ENCODE data around the gene RNF17.

The RNF17 gene

DNA sequence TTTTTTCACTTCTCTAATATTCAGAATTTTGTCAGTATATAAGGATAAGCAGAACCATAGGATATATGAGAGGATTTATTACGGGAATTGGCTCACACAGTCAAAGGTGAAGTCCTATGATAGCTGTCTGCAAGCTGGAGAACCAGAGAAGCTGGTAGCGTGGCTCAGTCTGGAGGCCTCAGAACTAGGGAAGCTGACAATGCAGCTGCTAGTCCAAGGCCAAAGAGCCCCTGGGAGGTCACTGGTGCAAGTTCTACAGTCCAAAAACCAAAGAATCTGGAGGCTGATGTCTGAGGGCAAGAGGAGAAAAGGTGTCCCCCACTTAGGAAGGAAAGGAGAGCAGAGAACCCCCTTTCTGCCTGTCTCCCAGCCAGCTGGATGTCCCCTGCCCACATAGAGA, 114.4 kb downstream of the RNF17 start:
- Histone ChIP-seq H3K4me1 (ENCODE audit: control insufficient read depth, insufficient read depth, low read length) (no peaks in the 10 kb centered on the region), H3K4me3 (ENCODE audit: low read depth, low read length) (no peak overlapping the region), H3K36me3 (ENCODE audit: control insufficient read depth in 2 of 2, insufficient read depth in 1 of 2, low read length in 2 of 2) (peaks cover 0 to 14% of the 10 kb centered on the region in 2 experiments; a peak in 1 of 3 replicates), H3K9me3 (ENCODE audit: control insufficient read depth, insufficient read depth, low read depth, low read length) (no peaks in the 10 kb centered on the region), H3K27ac (ENCODE audit: extremely low read depth, low read depth, low read length) (no peak overlapping the region)
- POLR2A ChIA-PET, result no interaction called here
- TF ChIP-seq PRDM1 (tag by site-specific recombination; IDR thresholded peaks at IDR 0.05) (no peak), ZNF248 (tag by site-specific recombination; IDR thresholded peaks at IDR 0.05) (no peak)
- CTCF ChIA-PET, result no interaction called here

DNA sequence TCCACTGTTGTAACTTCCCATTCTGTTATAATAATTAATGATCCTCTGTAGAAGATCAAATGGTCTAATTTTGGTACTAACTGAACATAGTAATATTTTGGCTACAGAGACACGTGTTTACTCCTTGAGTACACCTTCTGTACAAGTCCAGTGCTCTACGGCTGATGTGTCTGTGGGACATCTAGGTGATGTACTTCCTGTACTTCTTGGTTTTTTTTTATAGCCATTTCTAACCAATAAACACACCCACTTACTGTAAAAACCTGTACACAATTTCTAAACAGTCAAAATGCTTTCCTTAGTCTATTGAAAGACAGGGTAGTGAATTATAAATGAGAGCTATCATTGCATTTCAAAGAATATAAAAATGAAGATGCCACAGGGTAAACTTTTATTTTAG, 118.7 kb downstream of the RNF17 start:
- ChIA-PET POLR2A (no interaction called here), CTCF (no interaction called here)

DNA sequence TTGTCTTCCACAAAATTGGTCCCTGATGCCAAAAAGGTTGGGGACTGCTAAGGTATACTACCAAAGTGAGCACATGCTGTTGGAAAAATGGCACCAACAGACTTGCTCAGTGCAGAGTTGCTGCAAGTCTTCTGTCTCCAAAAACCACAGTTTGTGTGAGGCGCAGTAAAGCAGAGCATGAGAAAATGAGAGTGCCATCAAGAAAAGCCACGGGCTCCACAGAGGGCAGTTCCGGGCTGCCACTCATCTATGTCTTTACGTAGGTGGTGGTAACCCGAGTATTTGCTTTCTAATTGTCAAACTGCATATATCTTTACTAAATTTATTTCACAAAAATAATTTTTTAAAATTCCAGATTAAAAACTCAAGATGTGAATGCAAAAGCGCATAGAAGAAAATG, 123.8 kb downstream of the RNF17 start:
- Histone ChIP-seq H3K36me3 (ENCODE audit: control insufficient read depth in 2 of 2, insufficient read depth in 1 of 2, low read length in 2 of 2) (peaks cover 5 to 90% of the 10 kb centered on the region in 2 experiments; a peak in 2 of 3 replicates), H3K4me3 (ENCODE audit: low read depth, low read length) (no peak overlapping the region), H3K4me1 (ENCODE audit: control insufficient read depth, insufficient read depth, low read length) (no peaks in the 10 kb centered on the region), H3K27ac (ENCODE audit: extremely low read depth, low read depth, low read length) (no peak overlapping the region), H3K9me3 (ENCODE audit: control insufficient read depth, insufficient read depth, low read depth, low read length) (no peaks in the 10 kb centered on the region)
- CTCF ChIA-PET, result no interaction called here
- POLR2A ChIA-PET, result no interaction called here
- TF ChIP-seq ZFP69B (tag by site-specific recombination; IDR thresholded peaks at IDR 0.05) (no peak), ZNF391 (tag by site-specific recombination; IDR thresholded peaks at IDR 0.05; ENCODE audit: borderline replicate concordance, low read depth) (no peak), ZNF202 (tag by site-specific recombination; IDR thresholded peaks at IDR 0.05; ENCODE audit: borderline replicate concordance) (no peak), KLF16 (tag by site-specific recombination; IDR thresholded peaks at IDR 0.05) (no peak), ZNF558 (tag by site-specific recombination; IDR thresholded peaks at IDR 0.05) (no peak), ZBTB1 (tag by site-specific recombination; IDR thresholded peaks at IDR 0.05) (no peak), HOXC10 (CRISPR knock-in tag; IDR thresholded peaks at IDR 0.05) (no peak), KLF9 (tag by site-specific recombination; IDR thresholded peaks at IDR 0.05; ENCODE audit: low read depth) (no peak), ZNF677 (tag by site-specific recombination; IDR thresholded peaks at IDR 0.05) (no peak), OSR2 (tag by site-specific recombination; IDR thresholded peaks at IDR 0.05) (no peak), ZNF112 (tag by site-specific recombination; IDR thresholded peaks at IDR 0.05) (no peak), ZNF324 (tag by site-specific recombination; IDR thresholded peaks at IDR 0.05) (no peak), ZNF610 (tag by site-specific recombination; IDR thresholded peaks at IDR 0.05; ENCODE audit: borderline replicate concordance) (no peak), REPIN1 (tag by site-specific recombination; IDR thresholded peaks at IDR 0.05; ENCODE audit: low read depth) (no peak), ZNF341 (tag by site-specific recombination; IDR thresholded peaks at IDR 0.05; ENCODE audit: low read depth) (no peak), ZNF510 (tag by site-specific recombination; IDR thresholded peaks at IDR 0.05; ENCODE audit: insufficient replicate concordance) (no peak)
- TF ChIP-seq, protein P1, sequence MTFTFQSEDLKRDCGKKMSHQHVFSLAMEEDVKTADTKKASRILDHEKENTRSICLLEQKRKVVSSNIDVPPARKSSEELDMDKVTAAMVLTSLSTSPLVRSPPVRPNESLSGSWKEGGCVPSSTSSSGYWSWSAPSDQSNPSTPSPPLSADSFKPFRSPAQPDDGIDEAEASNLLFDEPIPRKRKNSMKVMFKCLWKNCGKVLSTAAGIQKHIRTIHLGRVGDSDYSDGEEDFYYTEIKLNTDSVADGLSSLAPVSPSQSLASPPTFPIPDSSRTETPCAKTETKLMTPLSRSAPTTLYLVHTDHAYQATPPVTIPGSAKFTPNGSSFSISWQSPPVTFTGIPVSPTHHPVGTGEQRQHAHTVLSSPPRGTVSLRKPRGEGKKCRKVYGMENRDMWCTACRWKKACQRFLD (tag by site-specific recombination; IDR thresholded peaks at IDR 0.05), result no peak
- TF ChIP-seq, protein P2, sequence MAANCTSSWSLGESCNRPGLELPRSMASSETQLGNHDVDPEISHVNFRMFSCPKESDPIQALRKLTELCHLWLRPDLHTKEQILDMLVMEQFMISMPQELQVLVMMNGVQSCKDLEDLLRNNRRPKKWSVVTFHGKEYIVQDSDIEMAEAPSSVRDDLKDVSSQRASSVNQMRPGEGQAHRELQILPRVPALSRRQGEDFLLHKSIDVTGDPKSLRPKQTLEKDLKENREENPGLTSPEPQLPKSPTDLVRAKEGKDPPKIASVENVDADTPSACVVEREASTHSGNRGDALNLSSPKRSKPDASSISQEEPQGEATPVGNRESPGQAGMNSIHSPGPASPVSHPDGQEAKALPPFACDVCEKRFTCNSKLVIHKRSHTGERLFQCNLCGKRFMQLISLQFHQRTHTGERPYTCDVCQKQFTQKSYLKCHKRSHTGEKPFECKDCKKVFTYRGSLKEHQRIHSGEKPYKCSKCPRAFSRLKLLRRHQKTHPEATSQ (tag by site-specific recombination; IDR thresholded peaks at IDR 0.05), result no peak
- TF ChIP-seq, protein P3, sequence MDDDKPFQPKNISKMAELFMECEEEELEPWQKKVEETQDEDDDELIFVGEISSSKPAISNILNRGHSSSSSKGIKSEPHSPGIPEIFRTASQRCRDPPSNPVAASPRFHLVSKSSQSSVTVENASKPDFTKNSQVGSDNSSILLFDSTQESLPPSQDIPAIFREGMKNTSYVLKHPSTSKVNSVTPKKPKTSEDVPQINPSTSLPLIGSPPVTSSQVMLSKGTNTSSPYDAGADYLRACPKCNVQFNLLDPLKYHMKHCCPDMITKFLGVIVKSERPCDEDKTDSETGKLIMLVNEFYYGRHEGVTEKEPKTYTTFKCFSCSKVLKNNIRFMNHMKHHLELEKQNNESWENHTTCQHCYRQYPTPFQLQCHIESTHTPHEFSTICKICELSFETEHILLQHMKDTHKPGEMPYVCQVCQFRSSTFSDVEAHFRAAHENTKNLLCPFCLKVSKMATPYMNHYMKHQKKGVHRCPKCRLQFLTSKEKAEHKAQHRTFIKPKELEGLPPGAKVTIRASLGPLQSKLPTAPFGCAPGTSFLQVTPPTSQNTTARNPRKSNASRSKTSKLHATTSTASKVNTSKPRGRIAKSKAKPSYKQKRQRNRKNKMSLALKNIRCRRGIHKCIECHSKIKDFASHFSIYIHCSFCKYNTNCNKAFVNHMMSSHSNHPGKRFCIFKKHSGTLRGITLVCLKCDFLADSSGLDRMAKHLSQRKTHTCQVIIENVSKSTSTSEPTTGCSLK (tag by site-specific recombination; IDR thresholded peaks at IDR 0.05), result no peak

More for the DNA sequence above, 118.7 kb downstream of the RNF17 start:
- Histone ChIP-seq H3K4me1 (ENCODE audit: control insufficient read depth, insufficient read depth, low read length) (no peaks in the 10 kb centered on the region), H3K9me3 (ENCODE audit: control insufficient read depth, insufficient read depth, low read depth, low read length) (no peaks in the 10 kb centered on the region), H3K27ac (ENCODE audit: extremely low read depth, low read depth, low read length) (no peak overlapping the region), H3K4me3 (ENCODE audit: low read depth, low read length) (no peak overlapping the region), H3K36me3 (ENCODE audit: control insufficient read depth in 2 of 2, insufficient read depth in 1 of 2, low read length in 2 of 2) (peaks cover 0 to 52% of the 10 kb centered on the region in 2 experiments; a peak in 1 of 3 replicates)
- no peak for TF ChIP-seq ZNF555 (tag by site-specific recombination; conservative IDR thresholded peaks at IDR 0.05)
- no peak for TF ChIP-seq ZNF76 (tag by site-specific recombination; IDR thresholded peaks at IDR 0.05; ENCODE audit: borderline replicate concordance, low read depth)
- TF ChIP-seq ZNF24 (tag by site-specific recombination; IDR thresholded peaks at IDR 0.05), result no peak
- TF ChIP-seq ZNF664 (tag by site-specific recombination; IDR thresholded peaks at IDR 0.05), result no peak
- TF ChIP-seq ZNF37A (tag by site-specific recombination; IDR thresholded peaks at IDR 0.05), result no peak
- no peak for TF ChIP-seq ZSCAN30 (tag by site-specific recombination; IDR thresholded peaks at IDR 0.05)
- TF ChIP-seq ZNF404 (tag by site-specific recombination; IDR thresholded peaks at IDR 0.05), result no peak
- no peak for TF ChIP-seq ZNF423 (tag by site-specific recombination; IDR thresholded peaks at IDR 0.05)
- no peak for TF ChIP-seq ZNF777 (tag by site-specific recombination; IDR thresholded peaks at IDR 0.05; ENCODE audit: borderline replicate concordance)
- no peak for TF ChIP-seq MEIS1 (CRISPR knock-in tag; IDR thresholded peaks at IDR 0.05; ENCODE audit: borderline replicate concordance)
- TF ChIP-seq KLF1 (tag by site-specific recombination; IDR thresholded peaks at IDR 0.05), result no peak
- no peak for TF ChIP-seq ZNF155 (tag by site-specific recombination; IDR thresholded peaks at IDR 0.05)
- TF ChIP-seq, protein P4, sequence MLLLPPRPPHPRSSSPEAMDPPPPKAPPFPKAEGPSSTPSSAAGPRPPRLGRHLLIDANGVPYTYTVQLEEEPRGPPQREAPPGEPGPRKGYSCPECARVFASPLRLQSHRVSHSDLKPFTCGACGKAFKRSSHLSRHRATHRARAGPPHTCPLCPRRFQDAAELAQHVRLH (tag by site-specific recombination; IDR thresholded peaks at IDR 0.05), result no peak
- TF ChIP-seq ZNF514 (tag by site-specific recombination; IDR thresholded peaks at IDR 0.05), result no peak
